ENCODE measurements around the gene NKX1-2.

The NKX1-2 gene

DNA sequence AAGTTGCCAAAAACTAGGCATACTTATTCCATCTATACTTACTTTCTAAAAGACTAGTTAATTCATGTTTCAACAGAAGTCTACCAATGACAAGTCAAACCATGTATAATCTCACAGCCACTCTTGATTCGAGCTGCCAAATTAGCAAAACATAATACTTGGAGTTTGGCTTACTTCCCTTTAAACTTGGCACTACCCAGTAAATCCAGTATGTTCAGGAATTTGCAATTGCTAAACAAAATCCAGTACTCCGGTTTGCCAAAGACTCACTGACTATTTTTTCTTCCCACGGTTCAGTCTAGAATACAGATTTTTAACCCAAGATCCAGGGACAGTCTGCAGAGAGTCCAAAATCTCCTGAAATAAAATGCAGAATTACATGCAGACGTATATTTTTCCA is 35.8 kb downstream of the NKX1-2 start:
- no peak for DNase-seq

DNA sequence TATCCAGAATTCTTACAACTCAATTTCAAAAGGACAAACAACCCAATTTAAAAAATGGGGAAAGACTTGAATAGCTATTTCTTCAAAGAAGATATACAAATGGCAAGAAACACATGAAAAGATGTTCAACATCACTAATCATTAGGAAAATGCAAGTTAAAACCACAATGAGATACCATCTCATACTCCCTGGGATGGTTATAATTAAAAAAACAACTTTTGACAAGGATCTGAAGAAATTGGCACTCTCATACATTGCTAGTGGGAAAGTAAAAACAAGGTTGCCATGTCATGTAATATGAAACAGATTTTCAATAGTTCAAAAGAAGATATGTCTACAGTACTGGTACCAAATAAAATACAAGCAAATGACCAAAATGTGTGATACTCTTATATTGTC is 40.1 kb downstream of the NKX1-2 start:
- DNase-seq: no peak

DNA sequence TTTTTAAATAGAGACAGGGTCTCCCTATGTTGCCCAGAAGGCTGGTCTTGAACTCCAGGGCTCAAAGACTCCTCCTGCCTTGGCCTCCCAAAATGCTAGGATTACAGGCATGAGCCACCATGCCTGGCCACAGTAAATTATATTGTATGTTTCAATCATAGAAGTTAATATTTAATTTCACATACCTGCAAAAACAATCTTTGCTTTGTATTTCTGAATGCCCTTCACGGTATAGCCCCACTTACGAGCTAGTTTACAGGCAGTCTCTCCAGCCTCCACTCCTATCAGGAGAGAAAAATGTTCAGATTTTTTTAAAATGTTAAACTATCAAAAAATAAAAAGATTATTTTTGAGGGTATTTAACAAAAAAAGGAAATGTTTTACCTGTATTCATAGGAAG is 41.5 kb downstream of the NKX1-2 start:
- no peak for DNase-seq

DNA sequence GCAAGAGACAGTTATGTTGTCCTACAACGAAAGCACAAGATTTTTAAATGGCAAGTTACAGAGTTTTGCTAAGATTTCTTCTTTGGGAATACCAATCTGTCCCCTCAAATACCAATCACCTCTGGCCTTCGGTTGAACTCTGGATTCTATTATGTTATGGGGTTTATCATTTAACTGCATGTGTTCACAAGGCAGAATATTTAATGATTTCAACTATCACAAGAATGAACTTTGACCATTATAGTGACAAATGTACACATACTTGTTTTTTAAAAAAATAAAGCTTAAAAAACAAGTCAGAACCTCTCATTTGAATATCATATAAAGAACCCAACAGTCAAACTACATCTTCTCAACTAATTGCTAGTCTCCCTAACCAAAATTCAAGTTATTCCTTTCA is 42.4 kb downstream of the NKX1-2 start:
- DNase-seq: no peak

DNA sequence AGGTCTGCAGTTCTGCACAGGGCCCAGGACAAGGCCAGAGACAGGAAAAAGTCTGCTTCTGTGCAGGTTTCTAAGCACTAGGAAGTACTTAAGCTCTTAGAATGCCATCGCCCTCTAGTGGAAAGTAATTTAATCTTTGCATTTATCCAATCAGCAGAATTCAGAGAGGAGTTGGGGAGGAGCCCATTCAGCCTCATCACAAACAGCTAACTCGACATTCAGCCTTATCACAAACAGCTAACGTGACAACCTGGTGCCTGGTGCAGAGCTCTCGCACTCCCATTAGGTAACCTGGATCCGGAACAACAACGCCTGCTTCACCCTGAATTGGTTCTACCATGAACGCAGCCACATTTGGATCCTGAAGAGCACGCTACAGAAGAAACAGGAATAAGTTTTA is 46.3 kb downstream of the NKX1-2 start:
- peak in 1 of 2 experiments; percentile 29 for DNase-seq

DNA sequence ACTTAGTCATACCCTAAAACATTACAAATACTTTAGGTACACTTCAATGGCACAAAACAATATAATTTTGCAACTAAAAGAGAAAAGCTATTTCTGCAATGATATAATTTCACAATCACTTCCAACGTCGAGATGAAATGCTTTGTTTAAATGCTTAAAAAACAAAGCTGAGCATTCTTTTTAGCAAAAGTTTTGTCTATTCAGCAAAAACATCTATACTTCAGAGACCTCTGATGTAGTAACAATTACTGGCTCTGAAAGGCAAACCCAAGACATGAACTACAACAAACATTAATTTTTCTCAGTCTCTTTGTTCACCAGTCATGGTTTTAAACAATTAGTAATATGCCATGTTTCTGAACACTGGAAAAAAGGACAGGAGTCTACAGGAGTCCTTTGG is 47.6 kb downstream of the NKX1-2 start:
- DNase-seq: no peak

DNA sequence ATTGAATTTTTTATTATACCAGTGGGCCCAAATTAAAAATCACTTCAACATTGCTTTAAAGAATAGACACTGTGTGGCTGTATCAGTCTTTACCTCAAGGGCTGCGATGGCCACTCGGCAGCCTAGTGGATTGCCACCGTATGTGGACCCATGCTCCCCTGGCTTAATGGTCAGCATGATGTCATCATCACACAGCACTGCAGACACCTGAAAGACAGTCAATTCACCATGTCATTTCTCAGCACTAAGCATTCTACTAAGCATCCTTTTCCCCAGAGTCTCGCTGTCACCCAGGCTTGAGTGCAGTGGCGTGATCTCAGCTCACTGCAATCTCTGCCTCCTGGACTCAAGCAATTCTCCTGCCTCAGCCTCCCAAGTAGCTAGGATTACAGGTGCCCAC is 48.2 kb downstream of the NKX1-2 start:
- DNase-seq: no peak

Data from activated T-cell treated with anti-CD3 and anti-CD28 coated beads, Interleukin-2, amount 50 U/mL, for 48 hours (primary cell).